GM15510 (cell line): ENCODE data around the gene C1QTNF12.

Experiments
- POLR2A ChIP-seq: IDR thresholded peaks from 3 replicates; pipeline ENCODE4 v1.6.1; 2011; ENCODE audit warnings: borderline replicate concordance; ENCODE audit not compliant: insufficient read length; ENCODE audit errors: extremely low read depth

The C1QTNF12 gene

GRCh38 chr1:1239614-1240347, 6.7 kb downstream of the C1QTNF12 start:
- no peak for TF ChIP-seq POLR2A

- TF ChIP-seq POLR2A = no peak
Measured at GRCh38 chr1:1239227-1239613, 7.3 kb downstream of the C1QTNF12 start.

- TF ChIP-seq POLR2A = no peak
Measured at GRCh38 chr1:1238702-1239178, 7.8 kb downstream of the C1QTNF12 start.

GRCh38 chr1:1237874-1238701, 8.4 kb downstream of the C1QTNF12 start:
- no peak for TF ChIP-seq POLR2A

- TF ChIP-seq POLR2A = no peak
Measured at GRCh38 chr1:1236945-1237873, 9.3 kb downstream of the C1QTNF12 start.

- TF ChIP-seq POLR2A = no peak
Measured at GRCh38 chr1:1236176-1236763, 10.3 kb downstream of the C1QTNF12 start.

GRCh38 chr1:1235016-1235744, 11.3 kb downstream of the C1QTNF12 start:
- TF ChIP-seq POLR2A = no peak

- no peak for TF ChIP-seq POLR2A
Measured at GRCh38 chr1:1234180-1234808, 12.2 kb downstream of the C1QTNF12 start.

- TF ChIP-seq POLR2A = no peak
Measured at GRCh38 chr1:1233567-1233892, 13.0 kb downstream of the C1QTNF12 start.

- TF ChIP-seq POLR2A = no peak
Measured at GRCh38 chr1:1232796-1233566, 13.5 kb downstream of the C1QTNF12 start.

GRCh38 chr1:1232208-1232795, 14.2 kb downstream of the C1QTNF12 start, which contains the start of gene B3GALT6:
Gene B3GALT6, plus strand, starts transcription at chr1:1232237. Its CDS starts 42 bp downstream, at chr1:1232279.
- peak; percentile 55 for TF ChIP-seq POLR2A
